ENCODE data around the gene EWSR1. TPM values are rescaled to one million over a fixed set of nuclear protein-coding genes. Genes with fewer than 3 reads are reported as not detected.
"Not testable (repeated sequence)": the region's sequence is repeated elsewhere in the genome, so short reads cannot be mapped to it uniquely, and the experiment has no call there.

Gene EWSR1
- polyA plus RNA-seq, 10 donors, result 133 to 217 (median 165) TPM

- DNase-seq, result no peak
Measured at GRCh38 chr22:29244785-29245625, 23.1 kb upstream of the EWSR1 start.

GRCh38 chr22:29245626-29246385 is 22.3 kb upstream of the EWSR1 start:
- peak; percentile 48 to 77 (median 67) for DNase-seq

- DNase-seq, result not testable (repeated sequence)
Measured at GRCh38 chr22:29247891-29248290, 20.2 kb upstream of the EWSR1 start.

- DNase-seq, result no peak
Measured at GRCh38 chr22:29251265-29251664, 16.8 kb upstream of the EWSR1 start.

- no peak for DNase-seq
Measured at GRCh38 chr22:29251981-29252911, 15.8 kb upstream of the EWSR1 start.

GRCh38 chr22:29253561-29254285 is 14.3 kb upstream of the EWSR1 start:
- no peak for DNase-seq

- no peak for DNase-seq
Measured at GRCh38 chr22:29254286-29254660, 13.8 kb upstream of the EWSR1 start.

GRCh38 chr22:29255064-29255621 is 12.9 kb upstream of the EWSR1 start:
- no peak for DNase-seq

GRCh38 chr22:29256606-29257325 is 11.3 kb upstream of the EWSR1 start:
- DNase-seq, result no peak

- no peak for DNase-seq
Measured at GRCh38 chr22:29257751-29258181, 10.3 kb upstream of the EWSR1 start.

GRCh38 chr22:29258407-29259252 is 9.4 kb upstream of the EWSR1 start:
- no peak for DNase-seq

- no peak for DNase-seq
Measured at GRCh38 chr22:29259253-29259899, 8.7 kb upstream of the EWSR1 start.

GRCh38 chr22:29260031-29260560 is 8.0 kb upstream of the EWSR1 start:
- no peak for DNase-seq

- no peak for DNase-seq
Measured at GRCh38 chr22:29260601-29261315, 7.3 kb upstream of the EWSR1 start.

- DNase-seq, result no peak
Measured at GRCh38 chr22:29263791-29264276, 4.2 kb upstream of the EWSR1 start.

GRCh38 chr22:29265305-29265704 is 2.8 kb upstream of the EWSR1 start:
- no peak for DNase-seq

- DNase-seq, result no peak
Measured at GRCh38 chr22:29265929-29266328, 2.1 kb upstream of the EWSR1 start.
